ENCODE data around the gene ST3GAL3. TPM values are rescaled to one million over a fixed set of nuclear protein-coding genes. Genes with fewer than 3 reads are reported as not detected.

ST3GAL3 gene
- total RNA-seq, 2 experiments from 2014 or later: 15.8 to 20.9 TPM

- Mint-ChIP-seq H3K36me3 (ENCODE audit: low read depth) (peaks cover 41% of the 10 kb centered on the region), H3K9me3 (ENCODE audit: low read depth) (peaks cover 5% of the 10 kb centered on the region), H3K4me1 (peaks cover 5% of the 10 kb centered on the region), H3K27me3 (no peaks in the 10 kb centered on the region), H3K4me3 (no peak overlapping the region), H3K27ac (no peak overlapping the region)
- ChIA-PET CTCF (interaction anchor here (0.7 kb wide), 1 partner anchor 21 kb away, joined by 3 read pairs; no protein-coding TSS in a partner anchor), POLR2A (no interaction called here)
- intact Hi-C loops (cut with DNase I, micrococcal nuclease): no loop called here
- no peak for ATAC-seq
- no peak for DNase-seq
These were observed 134.8 kb downstream of the ST3GAL3 start for GRCh38 chr1:43842175-43842498.

GRCh38 chr1:43843684-43844083 is 136.3 kb downstream of the ST3GAL3 start:
- DNase-seq: no peak
- intact Hi-C loops (cut with DNase I, micrococcal nuclease): no loop called here
- POLR2A ChIA-PET: no interaction called here
- H3K27ac Mint-ChIP-seq: no peak overlapping the region
- peaks cover 5% of the 10 kb centered on the region for H3K9me3 Mint-ChIP-seq (ENCODE audit: low read depth)
- CTCF ChIA-PET: interaction anchor here (1.0 kb wide), 1 partner anchor 19 kb away, joined by 3 read pairs; no protein-coding TSS in a partner anchor
- H3K4me1 Mint-ChIP-seq: peaks cover 15% of the 10 kb centered on the region
- no peak overlapping the region for H3K4me3 Mint-ChIP-seq
- H3K27me3 Mint-ChIP-seq: no peaks in the 10 kb centered on the region
- ATAC-seq: no peak
- H3K36me3 Mint-ChIP-seq (ENCODE audit: low read depth): peaks cover 37% of the 10 kb centered on the region

GRCh38 chr1:43844114-43844513 is 136.8 kb downstream of the ST3GAL3 start:
- Mint-ChIP-seq H3K4me3 (no peak overlapping the region), H3K27ac (no peak overlapping the region), H3K27me3 (no peaks in the 10 kb centered on the region), H3K36me3 (ENCODE audit: low read depth) (peaks cover 37% of the 10 kb centered on the region), H3K4me1 (peaks cover 15% of the 10 kb centered on the region), H3K9me3 (ENCODE audit: low read depth) (peaks cover 5% of the 10 kb centered on the region)
- ChIA-PET CTCF (interaction anchor here (0.6 to 1.0 kb wide), 2 partner anchors 19 to 37 kb away, joined by 3 read pairs; no protein-coding TSS in a partner anchor), POLR2A (no interaction called here)
- no peak for DNase-seq
- intact Hi-C loops (cut with DNase I, micrococcal nuclease): no loop called here
- ATAC-seq: no peak

GRCh38 chr1:43847290-43847689 is 140.0 kb downstream of the ST3GAL3 start:
- peaks cover under 1% of the 10 kb centered on the region for H3K9me3 Mint-ChIP-seq (ENCODE audit: low read depth)
- peaks cover 14% of the 10 kb centered on the region for H3K36me3 Mint-ChIP-seq (ENCODE audit: low read depth)
- no peaks in the 10 kb centered on the region for H3K27me3 Mint-ChIP-seq
- DNase-seq: no peak
- H3K27ac Mint-ChIP-seq: no peak overlapping the region
- CTCF ChIA-PET: no interaction called here
- no peak overlapping the region for H3K4me3 Mint-ChIP-seq
- POLR2A ChIA-PET: no interaction called here
- peak; percentile 69 for ATAC-seq
- H3K4me1 Mint-ChIP-seq: peaks cover 15% of the 10 kb centered on the region
- intact Hi-C loops (cut with DNase I, micrococcal nuclease): no loop called here

GRCh38 chr1:43847882-43848281 is 140.5 kb downstream of the ST3GAL3 start:
- no peak overlapping the region for H3K27ac Mint-ChIP-seq
- ATAC-seq (no peak), DNase-seq (no peak)
- no peak overlapping the region for H3K4me3 Mint-ChIP-seq
- H3K36me3 Mint-ChIP-seq (ENCODE audit: low read depth): peaks cover 8% of the 10 kb centered on the region
- H3K9me3 Mint-ChIP-seq (ENCODE audit: low read depth): no peaks in the 10 kb centered on the region
- CTCF ChIA-PET: no interaction called here
- intact Hi-C loops (cut with DNase I, micrococcal nuclease): no loop called here
- H3K4me1 Mint-ChIP-seq: peaks cover 15% of the 10 kb centered on the region
- H3K27me3 Mint-ChIP-seq: no peaks in the 10 kb centered on the region
- POLR2A ChIA-PET: no interaction called here

- POLR2A ChIA-PET: no interaction called here
- peaks cover 7% of the 10 kb centered on the region for H3K36me3 Mint-ChIP-seq (ENCODE audit: low read depth)
- H3K27me3 Mint-ChIP-seq: no peaks in the 10 kb centered on the region
- CTCF ChIA-PET: interaction anchor here (0.7 to 0.8 kb wide), 2 partner anchors 85 to 368 kb away, joined by 3 read pairs; no protein-coding TSS in a partner anchor
- no peaks in the 10 kb centered on the region for H3K9me3 Mint-ChIP-seq (ENCODE audit: low read depth)
- ATAC-seq (no peak), DNase-seq (no peak)
- peaks cover 15% of the 10 kb centered on the region for H3K4me1 Mint-ChIP-seq
- intact Hi-C loops (cut with DNase I, micrococcal nuclease): no loop called here
- no peak overlapping the region for H3K27ac Mint-ChIP-seq
- H3K4me3 Mint-ChIP-seq: no peak overlapping the region
These were observed 142.3 kb downstream of the ST3GAL3 start for GRCh38 chr1:43849670-43850069.

- no peak overlapping the region for H3K4me3 Mint-ChIP-seq
- no peaks in the 10 kb centered on the region for H3K27me3 Mint-ChIP-seq
- ATAC-seq: no peak
- no peak for DNase-seq
- intact Hi-C loops (cut with DNase I, micrococcal nuclease): no loop called here
- no peak overlapping the region for H3K27ac Mint-ChIP-seq
- peaks cover 9% of the 10 kb centered on the region for H3K36me3 Mint-ChIP-seq (ENCODE audit: low read depth)
- no peaks in the 10 kb centered on the region for H3K9me3 Mint-ChIP-seq (ENCODE audit: low read depth)
- CTCF ChIA-PET: no interaction called here
- POLR2A ChIA-PET: no interaction called here
- peaks cover 15% of the 10 kb centered on the region for H3K4me1 Mint-ChIP-seq
These were observed 143.4 kb downstream of the ST3GAL3 start for GRCh38 chr1:43850591-43851233.

- ATAC-seq (no peak), DNase-seq (no peak)
- no peaks in the 10 kb centered on the region for H3K9me3 Mint-ChIP-seq (ENCODE audit: low read depth)
- POLR2A ChIA-PET: no interaction called here
- no peak overlapping the region for H3K4me3 Mint-ChIP-seq
- H3K27ac Mint-ChIP-seq: no peak overlapping the region
- intact Hi-C loops (cut with DNase I, micrococcal nuclease): no loop called here
- no peaks in the 10 kb centered on the region for H3K27me3 Mint-ChIP-seq
- peaks cover 14% of the 10 kb centered on the region for H3K4me1 Mint-ChIP-seq
- H3K36me3 Mint-ChIP-seq (ENCODE audit: low read depth): peaks cover 9% of the 10 kb centered on the region
- CTCF ChIA-PET: no interaction called here
These were observed 144.4 kb downstream of the ST3GAL3 start for GRCh38 chr1:43851561-43852338.

- ATAC-seq (no peak), DNase-seq (peak; percentile 19)
- H3K9me3 Mint-ChIP-seq (ENCODE audit: low read depth): no peaks in the 10 kb centered on the region
- peaks cover 12% of the 10 kb centered on the region for H3K36me3 Mint-ChIP-seq (ENCODE audit: low read depth)
- intact Hi-C loops (cut with DNase I, micrococcal nuclease): no loop called here
- no peak overlapping the region for H3K27ac Mint-ChIP-seq
- no peaks in the 10 kb centered on the region for H3K27me3 Mint-ChIP-seq
- no peak overlapping the region for H3K4me3 Mint-ChIP-seq
- ChIA-PET POLR2A (no interaction called here), CTCF (no interaction called here)
- H3K4me1 Mint-ChIP-seq: peaks cover 3% of the 10 kb centered on the region
These were observed 146.0 kb downstream of the ST3GAL3 start for GRCh38 chr1:43853161-43853921.

GRCh38 chr1:43854473-43854872 is 147.1 kb downstream of the ST3GAL3 start:
- Mint-ChIP-seq H3K27ac (no peak overlapping the region), H3K4me3 (no peak overlapping the region), H3K27me3 (no peaks in the 10 kb centered on the region), H3K9me3 (ENCODE audit: low read depth) (no peaks in the 10 kb centered on the region), H3K4me1 (no peaks in the 10 kb centered on the region), H3K36me3 (ENCODE audit: low read depth) (peaks cover 12% of the 10 kb centered on the region)
- no peak for ATAC-seq
- intact Hi-C loops (cut with DNase I, micrococcal nuclease): no loop called here
- POLR2A ChIA-PET: no interaction called here
- CTCF ChIA-PET: no interaction called here
- DNase-seq: no peak

- Mint-ChIP-seq H3K4me3 (no peak overlapping the region), H3K27ac (no peak overlapping the region), H3K27me3 (no peaks in the 10 kb centered on the region), H3K4me1 (no peaks in the 10 kb centered on the region), H3K9me3 (ENCODE audit: low read depth) (no peaks in the 10 kb centered on the region), H3K36me3 (ENCODE audit: low read depth) (peaks cover 16% of the 10 kb centered on the region)
- ChIA-PET POLR2A (no interaction called here), CTCF (no interaction called here)
- no peak for ATAC-seq
- no peak for DNase-seq
- intact Hi-C loops (cut with DNase I, micrococcal nuclease): no loop called here
These were observed 148.9 kb downstream of the ST3GAL3 start for GRCh38 chr1:43856188-43856587.

GRCh38 chr1:43857163-43857562 is 149.8 kb downstream of the ST3GAL3 start:
- CTCF ChIA-PET: interaction anchor here (1.4 kb wide), 1 partner anchor 93 kb away, joined by 3 read pairs; no protein-coding TSS in a partner anchor

More at GRCh38 chr1:43857163-43857562, 149.8 kb downstream of the ST3GAL3 start:
- DNase-seq: no peak
- Mint-ChIP-seq H3K4me1 (no peaks in the 10 kb centered on the region), H3K9me3 (ENCODE audit: low read depth) (no peaks in the 10 kb centered on the region), H3K36me3 (ENCODE audit: low read depth) (peaks cover 18% of the 10 kb centered on the region), H3K27me3 (no peaks in the 10 kb centered on the region), H3K27ac (no peak overlapping the region), H3K4me3 (no peak overlapping the region)
- intact Hi-C loops (cut with DNase I, micrococcal nuclease): no loop called here
- POLR2A ChIA-PET: no interaction called here
- no peak for ATAC-seq

Measured in activated CD4-positive, alpha-beta T cell treated with anti-CD3 and anti-CD28 coated beads for 36 hours (primary cell).